NCI-H526 treated with DMSO at 0.1 percent for 48 hours (cell line): ENCODE data around the gene KRTAP5-7.
"Not testable (repeated sequence)": the region's sequence is repeated elsewhere in the genome, so short reads cannot be mapped to it uniquely, and the experiment has no call there.

ENCODE experiments used
- DNase-seq: peaks from one replicate; lab custom pipeline; 2025; lab: John Stamatoyannopoulos, UW

The KRTAP5-7 gene

GRCh38 chr11:71563406-71563805 lies 36.3 kb downstream of the KRTAP5-7 start:
- peak; percentile 20 for DNase-seq

GRCh38 chr11:71564430-71564829 lies 37.4 kb downstream of the KRTAP5-7 start:
- no peak for DNase-seq

- DNase-seq = no peak
These were observed 38.2 kb downstream of the KRTAP5-7 start, which contains the start of gene KRTAP5-10 for GRCh38 chr11:71565263-71565662. Gene KRTAP5-10, plus strand, starts transcription at chr11:71565563. Its CDS starts 25 bp downstream, at chr11:71565588.

GRCh38 chr11:71566081-71566620 lies 39.1 kb downstream of the KRTAP5-7 start:
- no peak for DNase-seq

- not testable (repeated sequence) for DNase-seq
These were observed 39.8 kb downstream of the KRTAP5-7 start for GRCh38 chr11:71566626-71567599.

GRCh38 chr11:71567633-71568032 lies 40.6 kb downstream of the KRTAP5-7 start:
- not testable (repeated sequence) for DNase-seq

GRCh38 chr11:71568704-71569349 lies 41.8 kb downstream of the KRTAP5-7 start:
- DNase-seq = no peak

GRCh38 chr11:71571101-71571850 lies 44.2 kb downstream of the KRTAP5-7 start:
- DNase-seq = not testable (repeated sequence)

GRCh38 chr11:71572811-71573210 lies 45.7 kb downstream of the KRTAP5-7 start:
- DNase-seq = no peak

- DNase-seq = no peak
These were observed 47.4 kb downstream of the KRTAP5-7 start for GRCh38 chr11:71574418-71574817.

- DNase-seq = no peak
These were observed 48.8 kb downstream of the KRTAP5-7 start for GRCh38 chr11:71575723-71576424.

- not testable (repeated sequence) for DNase-seq
These were observed 49.8 kb downstream of the KRTAP5-7 start for GRCh38 chr11:71576688-71577465.

GRCh38 chr11:71577469-71578004 lies 50.5 kb downstream of the KRTAP5-7 start:
- DNase-seq = no peak
